ENCODE measurements around the gene GLG1.
"Not testable (repeated sequence)": the region's sequence is repeated elsewhere in the genome, so short reads cannot be mapped to it uniquely, and the experiment has no call there.

Gene GLG1

DNA sequence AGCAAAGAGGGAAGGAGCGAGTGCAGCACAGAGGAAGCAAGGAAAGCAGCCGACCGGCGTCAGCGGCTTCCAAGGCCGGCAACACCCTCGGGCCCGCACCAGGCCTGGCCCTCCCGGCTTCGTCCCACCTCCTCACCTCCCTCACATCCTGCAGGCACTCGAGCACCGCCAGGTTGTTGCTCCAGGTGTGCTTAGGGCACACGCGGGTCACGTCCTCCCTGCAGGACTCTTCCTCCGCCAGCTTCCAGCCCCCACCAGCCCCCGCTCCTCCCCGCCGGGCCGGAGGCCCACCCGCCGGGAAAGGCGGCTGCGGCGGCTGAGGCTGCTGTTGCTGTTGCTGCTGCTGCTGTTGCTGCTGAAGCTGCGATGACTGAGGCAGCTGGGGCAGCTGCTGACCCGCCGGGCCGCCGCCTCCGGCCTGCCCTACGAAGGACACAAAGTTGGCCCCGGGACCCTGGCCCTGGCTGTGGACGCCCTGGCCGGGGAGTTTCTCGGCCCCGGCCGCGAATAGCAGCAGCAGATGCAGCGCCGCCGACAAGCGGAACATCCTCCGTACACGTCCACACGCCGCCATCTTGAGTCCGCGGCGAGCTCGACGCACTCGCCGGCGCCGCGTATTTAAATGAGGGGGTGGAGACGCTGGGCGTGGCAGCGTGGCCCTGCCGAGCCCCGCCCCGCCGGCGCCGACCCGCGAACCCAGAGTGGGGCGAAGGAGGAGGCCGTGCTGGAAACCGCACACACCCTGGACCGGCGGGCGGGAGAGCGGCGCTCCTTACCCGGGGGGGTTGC is at the start of gene GLG1:
GLG1 (minus strand) TSS at position 594 of the 789 bp plus-strand sequence; CDS start at position 574, 20 bp downstream.
- peaks cover 28% of the 10 kb centered on the region for H3K36me3 Mint-ChIP-seq (ENCODE audit: low read depth)
- peak within 1 kb of the TSS; percentile 87 for H3K27ac Mint-ChIP-seq
- H3K27me3 Mint-ChIP-seq (ENCODE audit: low read depth), result peaks cover 5% of the 10 kb centered on the region
- peaks cover 52% of the 10 kb centered on the region for H3K4me1 Mint-ChIP-seq (ENCODE audit: low read depth)
- peak; percentile 89 for DNase-seq (ENCODE audit: low spot score)
- H3K9me3 Mint-ChIP-seq, result peaks cover 4% of the 10 kb centered on the region
- H3K4me3 Mint-ChIP-seq, result peak within 1 kb of the TSS; percentile 93

DNA sequence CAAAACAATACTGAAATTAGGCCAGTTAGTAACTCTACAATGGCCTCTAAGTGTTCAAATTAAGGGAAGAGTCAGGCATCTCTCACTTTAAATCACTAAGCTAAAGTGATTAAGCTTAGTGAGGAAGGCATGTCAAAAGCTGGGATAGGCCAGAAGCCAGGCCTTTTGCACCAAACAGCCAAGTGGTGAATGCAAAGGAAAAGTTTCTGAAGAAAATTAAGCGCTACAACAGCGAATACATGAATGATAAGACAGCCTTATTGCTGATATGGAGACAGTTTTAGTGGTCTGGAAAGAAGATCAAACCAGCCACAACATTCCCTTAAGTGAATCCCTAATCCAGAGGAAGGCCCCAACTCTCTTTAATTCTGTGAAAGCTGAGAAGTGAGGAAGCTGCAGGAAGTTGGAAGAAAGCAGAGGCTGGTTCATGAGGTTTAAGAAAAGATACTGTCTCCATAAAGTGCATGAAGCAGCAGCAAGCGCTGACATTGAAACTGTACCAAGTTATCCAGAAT is 47.7 kb upstream of the GLG1 start:
- Mint-ChIP-seq H3K4me1 (ENCODE audit: low read depth) (peaks cover 39% of the 10 kb centered on the region), H3K9me3 (no peaks in the 10 kb centered on the region), H3K27ac (peak overlapping the region; percentile 47), H3K4me3 (no peak overlapping the region), H3K36me3 (ENCODE audit: low read depth) (peaks cover 60% of the 10 kb centered on the region), H3K27me3 (ENCODE audit: low read depth) (no peaks in the 10 kb centered on the region)
- DNase-seq (ENCODE audit: low spot score), result no peak

- not testable (repeated sequence) for DNase-seq (ENCODE audit: low spot score); H3K27ac Mint-ChIP-seq; H3K27me3 Mint-ChIP-seq (ENCODE audit: low read depth); H3K9me3 Mint-ChIP-seq; H3K4me3 Mint-ChIP-seq
- Mint-ChIP-seq H3K36me3 (ENCODE audit: low read depth) (peaks cover 53% of the 10 kb centered on the region), H3K4me1 (ENCODE audit: low read depth) (peaks cover 27% of the 10 kb centered on the region)
Measured at GRCh38 chr16:74652883-74653282, 46.0 kb upstream of the GLG1 start.

DNA sequence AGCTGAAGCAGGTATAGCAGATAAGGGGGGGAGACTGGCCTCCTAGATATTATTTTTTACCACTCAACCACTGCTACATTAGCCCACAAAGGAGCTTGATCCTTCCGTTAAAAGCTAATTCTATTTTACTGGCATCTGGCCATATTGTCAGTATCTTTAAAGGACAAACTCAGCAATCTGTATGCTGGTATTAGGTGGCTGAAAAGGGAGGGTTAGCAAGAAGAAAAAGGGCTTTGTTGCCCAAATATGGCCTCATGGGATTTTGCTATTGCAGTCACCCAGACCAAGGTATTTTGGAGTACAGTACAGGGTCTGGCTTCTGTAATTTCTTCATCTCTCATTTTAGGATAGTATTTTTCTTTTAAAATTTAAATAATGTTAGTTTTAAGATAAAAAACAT is 45.3 kb upstream of the GLG1 start:
- no peak for DNase-seq (ENCODE audit: low spot score)
- H3K27ac Mint-ChIP-seq, result no peak overlapping the region
- peaks cover 25% of the 10 kb centered on the region for H3K4me1 Mint-ChIP-seq (ENCODE audit: low read depth)
- H3K4me3 Mint-ChIP-seq, result no peak overlapping the region
- H3K36me3 Mint-ChIP-seq (ENCODE audit: low read depth), result peaks cover 54% of the 10 kb centered on the region
- H3K9me3 Mint-ChIP-seq, result no peaks in the 10 kb centered on the region
- no peaks in the 10 kb centered on the region for H3K27me3 Mint-ChIP-seq (ENCODE audit: low read depth)

DNA sequence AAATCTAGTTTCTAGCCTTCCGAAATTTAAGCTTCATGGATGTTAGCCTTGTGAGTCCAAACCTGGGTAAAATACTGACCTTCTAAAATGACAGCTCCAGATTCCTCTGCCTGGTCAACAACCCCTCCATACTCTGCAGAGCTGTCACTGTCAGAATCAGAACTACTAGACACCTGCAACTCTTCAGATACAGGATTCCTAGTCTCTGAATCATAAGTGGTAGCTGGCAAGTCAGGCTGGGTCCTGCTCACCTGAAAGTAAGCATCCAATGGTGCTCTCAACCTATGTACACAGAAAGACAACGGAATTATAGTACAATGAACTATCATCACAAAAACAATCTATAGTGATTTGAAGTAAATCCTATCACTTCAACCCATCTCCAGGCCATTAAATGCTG is 44.9 kb upstream of the GLG1 start:
- Mint-ChIP-seq H3K27me3 (ENCODE audit: low read depth) (no peaks in the 10 kb centered on the region), H3K4me3 (no peak overlapping the region)

GRCh38 chr16:74650966-74651567 is 44.2 kb upstream of the GLG1 start:
- no peak for DNase-seq (ENCODE audit: low spot score)
- H3K27ac Mint-ChIP-seq, result no peak overlapping the region
- no peak overlapping the region for H3K4me3 Mint-ChIP-seq
- H3K9me3 Mint-ChIP-seq, result no peaks in the 10 kb centered on the region
- H3K27me3 Mint-ChIP-seq (ENCODE audit: low read depth), result no peaks in the 10 kb centered on the region
- peaks cover 17% of the 10 kb centered on the region for H3K4me1 Mint-ChIP-seq (ENCODE audit: low read depth)
- H3K36me3 Mint-ChIP-seq (ENCODE audit: low read depth), result peaks cover 54% of the 10 kb centered on the region

More for the DNA sequence above, 44.9 kb upstream of the GLG1 start:
- H3K27ac Mint-ChIP-seq, result no peak overlapping the region
- H3K4me1 Mint-ChIP-seq (ENCODE audit: low read depth), result peaks cover 23% of the 10 kb centered on the region
- H3K9me3 Mint-ChIP-seq, result no peaks in the 10 kb centered on the region
- H3K36me3 Mint-ChIP-seq (ENCODE audit: low read depth), result peaks cover 55% of the 10 kb centered on the region
- no peak for DNase-seq (ENCODE audit: low spot score)

- no peak overlapping the region for H3K27ac Mint-ChIP-seq
- H3K27me3 Mint-ChIP-seq (ENCODE audit: low read depth), result no peaks in the 10 kb centered on the region
- H3K4me1 Mint-ChIP-seq (ENCODE audit: low read depth), result peaks cover 15% of the 10 kb centered on the region
- H3K4me3 Mint-ChIP-seq, result no peak overlapping the region
- no peaks in the 10 kb centered on the region for H3K9me3 Mint-ChIP-seq
- no peak for DNase-seq (ENCODE audit: low spot score)
- peaks cover 49% of the 10 kb centered on the region for H3K36me3 Mint-ChIP-seq (ENCODE audit: low read depth)
Measured at GRCh38 chr16:74649839-74650504, 43.1 kb upstream of the GLG1 start.

- DNase-seq (ENCODE audit: low spot score), result no peak
- no peaks in the 10 kb centered on the region for H3K9me3 Mint-ChIP-seq
- H3K36me3 Mint-ChIP-seq (ENCODE audit: low read depth), result peaks cover 48% of the 10 kb centered on the region
- peaks cover 1% of the 10 kb centered on the region for H3K4me1 Mint-ChIP-seq (ENCODE audit: low read depth)
- H3K27me3 Mint-ChIP-seq (ENCODE audit: low read depth), result no peaks in the 10 kb centered on the region
- no peak overlapping the region for H3K27ac Mint-ChIP-seq
- H3K4me3 Mint-ChIP-seq, result no peak overlapping the region
Measured at GRCh38 chr16:74641969-74642368, 35.1 kb upstream of the GLG1 start.

DNA sequence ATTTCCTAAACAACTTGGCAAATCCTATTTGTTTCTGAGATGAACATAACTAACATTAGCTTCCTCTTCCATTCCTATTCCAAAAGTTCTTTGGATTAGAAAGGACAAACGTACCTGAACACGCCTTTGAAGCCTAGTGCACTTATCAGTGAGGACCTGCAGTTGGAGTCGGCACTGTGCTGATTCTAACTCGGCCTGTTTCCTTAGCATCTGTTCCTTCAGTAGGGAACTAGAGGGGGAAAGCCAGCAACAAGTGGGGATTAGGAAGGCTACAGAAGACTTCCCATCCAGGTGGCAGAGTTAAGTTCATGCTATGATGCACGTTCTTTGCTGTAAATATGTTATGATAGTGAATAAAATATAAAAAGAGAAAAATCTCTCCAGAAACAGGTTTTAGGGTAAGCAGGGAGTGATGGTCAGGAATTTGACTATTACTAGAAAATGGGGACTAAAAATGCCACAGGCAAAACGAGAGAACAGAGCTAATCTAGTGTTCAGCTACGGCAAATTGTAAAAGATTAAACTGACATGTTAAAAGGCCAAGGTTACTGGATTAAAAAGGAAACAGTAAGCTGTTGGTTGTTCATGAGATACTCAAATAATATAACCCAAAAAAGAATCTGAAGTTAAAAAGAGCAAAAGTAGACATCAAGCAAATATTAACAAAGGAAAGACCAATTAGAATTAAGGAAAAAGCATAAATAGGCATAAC is 31.0 kb upstream of the GLG1 start:
- Mint-ChIP-seq H3K27me3 (ENCODE audit: low read depth) (no peaks in the 10 kb centered on the region), H3K27ac (no peak overlapping the region), H3K36me3 (ENCODE audit: low read depth) (peaks cover 44% of the 10 kb centered on the region), H3K4me3 (no peak overlapping the region), H3K9me3 (no peaks in the 10 kb centered on the region), H3K4me1 (ENCODE audit: low read depth) (peaks cover 1% of the 10 kb centered on the region)
- no peak for DNase-seq (ENCODE audit: low spot score)

DNA sequence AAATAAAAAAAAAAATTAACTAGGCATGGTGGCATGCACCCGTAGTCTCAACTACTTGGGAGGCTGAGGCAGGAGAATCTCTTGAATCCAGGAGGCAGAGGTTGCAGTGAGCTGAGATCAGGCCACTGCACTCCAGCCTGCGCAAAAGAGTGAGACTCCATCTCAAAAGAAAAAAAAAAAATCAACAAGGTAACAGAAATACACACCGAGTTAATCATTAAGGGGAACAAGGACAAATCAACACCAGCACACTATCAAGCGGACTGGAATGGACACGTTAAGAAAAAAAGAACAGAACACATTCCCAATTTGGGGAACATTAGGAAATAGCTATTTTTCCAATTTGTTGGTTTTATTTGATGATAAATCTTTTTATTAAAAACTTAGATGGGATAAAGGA is 28.4 kb upstream of the GLG1 start:
- H3K27ac Mint-ChIP-seq, result no peak overlapping the region
- H3K4me3 Mint-ChIP-seq, result no peak overlapping the region
- H3K9me3 Mint-ChIP-seq, result no peaks in the 10 kb centered on the region
- peaks cover 1% of the 10 kb centered on the region for H3K4me1 Mint-ChIP-seq (ENCODE audit: low read depth)
- H3K36me3 Mint-ChIP-seq (ENCODE audit: low read depth), result peaks cover 53% of the 10 kb centered on the region
- no peaks in the 10 kb centered on the region for H3K27me3 Mint-ChIP-seq (ENCODE audit: low read depth)
- no peak for DNase-seq (ENCODE audit: low spot score)

DNA sequence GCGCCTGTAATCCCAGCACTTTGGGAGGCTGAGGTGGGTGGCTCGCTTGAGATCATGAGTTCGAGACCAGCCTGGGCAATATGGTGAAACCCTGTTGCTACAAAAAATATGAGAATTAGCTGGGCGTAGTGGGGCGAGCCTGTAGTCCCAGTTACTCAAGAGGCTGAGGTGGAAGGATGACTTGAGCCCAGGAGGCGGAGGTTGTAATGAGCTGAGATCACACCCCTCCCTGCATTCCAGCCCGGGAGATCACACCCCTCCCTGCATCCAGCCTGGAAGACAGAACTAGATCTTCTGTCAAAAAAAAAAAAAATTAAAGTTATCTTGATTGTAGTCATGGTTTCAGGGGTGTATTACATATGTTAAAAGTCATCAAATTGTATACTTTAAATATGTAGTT is 26.8 kb upstream of the GLG1 start:
- Mint-ChIP-seq H3K4me1 (ENCODE audit: low read depth) (peaks cover 2% of the 10 kb centered on the region), H3K4me3 (no peak overlapping the region), H3K27me3 (ENCODE audit: low read depth) (no peaks in the 10 kb centered on the region), H3K9me3 (no peaks in the 10 kb centered on the region), H3K36me3 (ENCODE audit: low read depth) (peaks cover 62% of the 10 kb centered on the region), H3K27ac (no peak overlapping the region)
- no peak for DNase-seq (ENCODE audit: low spot score)

GRCh38 chr16:74627506-74628220 is 20.7 kb upstream of the GLG1 start:
- Mint-ChIP-seq H3K4me1 (ENCODE audit: low read depth) (peaks cover 16% of the 10 kb centered on the region), H3K36me3 (ENCODE audit: low read depth) (peaks cover 78% of the 10 kb centered on the region), H3K9me3 (no peaks in the 10 kb centered on the region), H3K27me3 (ENCODE audit: low read depth) (no peaks in the 10 kb centered on the region), H3K4me3 (no peak overlapping the region), H3K27ac (peak overlapping the region; percentile 69)
- DNase-seq (ENCODE audit: low spot score), result no peak

GRCh38 chr16:74626741-74627416 is 20.0 kb upstream of the GLG1 start:
- peaks cover 16% of the 10 kb centered on the region for H3K4me1 Mint-ChIP-seq (ENCODE audit: low read depth)
- H3K36me3 Mint-ChIP-seq (ENCODE audit: low read depth), result peaks cover 77% of the 10 kb centered on the region
- DNase-seq (ENCODE audit: low spot score), result no peak
- H3K27me3 Mint-ChIP-seq (ENCODE audit: low read depth), result no peaks in the 10 kb centered on the region
- peak overlapping the region; percentile 4 for H3K27ac Mint-ChIP-seq
- no peak overlapping the region for H3K4me3 Mint-ChIP-seq
- H3K9me3 Mint-ChIP-seq, result no peaks in the 10 kb centered on the region
